Measurements from ENCODE around the gene PPP2CA.

DNA sequence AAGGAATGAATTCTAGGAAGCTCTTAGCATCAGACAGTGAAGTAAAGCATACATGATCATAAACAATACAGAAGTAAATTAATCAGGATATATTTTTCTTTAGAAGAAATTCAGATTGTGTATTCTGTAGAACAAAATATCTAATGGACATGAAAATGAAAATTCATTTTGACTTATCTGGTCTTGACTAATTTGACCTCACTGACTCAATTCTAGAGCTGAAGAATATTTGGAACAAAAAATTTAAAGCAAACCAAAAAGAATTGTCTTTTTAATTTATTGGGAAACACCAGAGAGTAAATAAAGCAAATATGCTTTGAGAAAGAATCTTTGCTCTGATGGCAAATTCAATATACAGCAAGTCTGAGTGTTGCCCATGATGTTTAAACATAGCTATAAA is 2.8 kb upstream of the PPP2CA start:
- TF ChIP-seq, protein P1, sequence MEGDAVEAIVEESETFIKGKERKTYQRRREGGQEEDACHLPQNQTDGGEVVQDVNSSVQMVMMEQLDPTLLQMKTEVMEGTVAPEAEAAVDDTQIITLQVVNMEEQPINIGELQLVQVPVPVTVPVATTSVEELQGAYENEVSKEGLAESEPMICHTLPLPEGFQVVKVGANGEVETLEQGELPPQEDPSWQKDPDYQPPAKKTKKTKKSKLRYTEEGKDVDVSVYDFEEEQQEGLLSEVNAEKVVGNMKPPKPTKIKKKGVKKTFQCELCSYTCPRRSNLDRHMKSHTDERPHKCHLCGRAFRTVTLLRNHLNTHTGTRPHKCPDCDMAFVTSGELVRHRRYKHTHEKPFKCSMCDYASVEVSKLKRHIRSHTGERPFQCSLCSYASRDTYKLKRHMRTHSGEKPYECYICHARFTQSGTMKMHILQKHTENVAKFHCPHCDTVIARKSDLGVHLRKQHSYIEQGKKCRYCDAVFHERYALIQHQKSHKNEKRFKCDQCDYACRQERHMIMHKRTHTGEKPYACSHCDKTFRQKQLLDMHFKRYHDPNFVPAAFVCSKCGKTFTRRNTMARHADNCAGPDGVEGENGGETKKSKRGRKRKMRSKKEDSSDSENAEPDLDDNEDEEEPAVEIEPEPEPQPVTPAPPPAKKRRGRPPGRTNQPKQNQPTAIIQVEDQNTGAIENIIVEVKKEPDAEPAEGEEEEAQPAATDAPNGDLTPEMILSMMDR (IDR thresholded peaks at IDR 0.05), result no peak
- TF ChIP-seq POLR2A (IDR thresholded peaks at IDR 0.05) (no peak), EP300 (IDR thresholded peaks at IDR 0.05) (no peak)

All from tibial nerve (tissue), 4 donors.